ENCODE results near the gene TNNI2.

DNA sequence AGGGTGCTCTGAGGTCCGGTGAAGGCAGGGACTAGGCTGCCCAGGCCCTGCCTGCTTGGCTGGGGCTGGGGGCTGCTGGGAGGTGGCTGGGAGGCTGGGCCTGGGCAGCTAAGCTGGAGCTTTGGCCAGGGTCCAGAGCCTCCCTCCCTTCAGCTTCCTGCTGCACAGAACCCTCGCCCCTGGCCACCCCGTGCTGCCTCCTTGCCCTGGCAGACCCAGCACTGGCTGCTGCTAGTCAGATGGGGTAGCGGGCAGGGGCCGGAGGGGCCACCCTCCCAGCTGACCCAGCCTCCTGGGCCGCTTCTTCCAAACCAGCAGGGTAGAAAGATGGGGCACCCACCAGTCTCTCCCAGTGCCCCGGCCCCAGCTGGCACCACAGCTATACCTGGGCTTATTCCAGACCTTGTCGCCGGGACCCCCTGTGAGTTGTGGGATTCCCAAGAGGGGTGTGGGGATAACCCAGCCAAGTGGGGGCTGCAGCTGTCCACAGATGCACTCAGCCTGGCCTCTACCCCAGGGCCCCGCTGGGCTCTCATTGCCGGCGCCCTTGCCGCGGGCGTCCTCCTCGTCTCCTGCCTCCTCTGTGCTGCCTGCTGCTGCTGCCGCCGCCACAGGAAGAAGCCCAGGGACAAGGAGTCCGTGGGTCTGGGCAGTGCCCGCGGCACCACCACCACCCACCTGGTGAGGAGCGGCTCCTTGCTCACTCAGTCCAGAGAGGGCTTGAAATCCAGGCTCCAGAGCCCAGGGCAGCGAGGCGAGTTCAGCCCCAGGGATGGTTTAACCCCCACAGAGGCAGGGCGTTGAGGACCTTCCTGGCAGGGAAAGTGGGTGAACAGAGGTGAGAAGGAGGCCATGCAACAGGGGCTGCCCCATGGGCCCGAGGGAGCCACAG is 3.8 kb upstream of the TNNI2 start, which contains the start of gene SYT8:
- TF ChIP-seq, protein P1, sequence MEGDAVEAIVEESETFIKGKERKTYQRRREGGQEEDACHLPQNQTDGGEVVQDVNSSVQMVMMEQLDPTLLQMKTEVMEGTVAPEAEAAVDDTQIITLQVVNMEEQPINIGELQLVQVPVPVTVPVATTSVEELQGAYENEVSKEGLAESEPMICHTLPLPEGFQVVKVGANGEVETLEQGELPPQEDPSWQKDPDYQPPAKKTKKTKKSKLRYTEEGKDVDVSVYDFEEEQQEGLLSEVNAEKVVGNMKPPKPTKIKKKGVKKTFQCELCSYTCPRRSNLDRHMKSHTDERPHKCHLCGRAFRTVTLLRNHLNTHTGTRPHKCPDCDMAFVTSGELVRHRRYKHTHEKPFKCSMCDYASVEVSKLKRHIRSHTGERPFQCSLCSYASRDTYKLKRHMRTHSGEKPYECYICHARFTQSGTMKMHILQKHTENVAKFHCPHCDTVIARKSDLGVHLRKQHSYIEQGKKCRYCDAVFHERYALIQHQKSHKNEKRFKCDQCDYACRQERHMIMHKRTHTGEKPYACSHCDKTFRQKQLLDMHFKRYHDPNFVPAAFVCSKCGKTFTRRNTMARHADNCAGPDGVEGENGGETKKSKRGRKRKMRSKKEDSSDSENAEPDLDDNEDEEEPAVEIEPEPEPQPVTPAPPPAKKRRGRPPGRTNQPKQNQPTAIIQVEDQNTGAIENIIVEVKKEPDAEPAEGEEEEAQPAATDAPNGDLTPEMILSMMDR (IDR thresholded peaks at IDR 0.05; ENCODE audit: borderline replicate concordance, extremely low read depth, low read length, poor library complexity, severe bottlenecking) = no peak
- TF ChIP-seq EZH2 (IDR thresholded peaks at IDR 0.05; ENCODE audit: borderline replicate concordance, low read depth, low read length, severe bottlenecking) = no peak

Data from DND-41 (cell line).